ENCODE results near the gene SEPTIN2. TPM values are rescaled to one million over a fixed set of nuclear protein-coding genes. Genes with fewer than 3 reads are reported as not detected.
"Not testable (repeated sequence)": the region's sequence is repeated elsewhere in the genome, so short reads cannot be mapped to it uniquely, and the experiment has no call there.

Gene SEPTIN2
- total and polyA plus RNA-seq, 11 donors: 91.2 to 237 (median 199) TPM

GRCh38 chr2:241274127-241274526 is 41.6 kb upstream of the SEPTIN2 start:
- DNase-seq (no peak), ATAC-seq (no peak)
- Histone ChIP-seq H3K4me3 (no peak overlapping the region), H3K27me3 (no peaks in the 10 kb centered on the region), H3K9me3 (peaks cover 0 to 9% (median 0%) of the 10 kb centered on the region in 12 donors), H3K27ac (no peak overlapping the region), H3K36me3 (peaks cover 0 to under 1% (median 0%) of the 10 kb centered on the region in 9 donors), H3K4me1 (peaks cover 0 to 34% (median 28%) of the 10 kb centered on the region in 12 donors)
- TF ChIP-seq CTCF (IDR thresholded peaks at IDR 0.05) (no peak), POLR2A (IDR thresholded peaks at IDR 0.05) (no peak)
- WGBS, 4 donors: 84 to 90% (median 90%) methylated on average over 5 of the region's 5 CpGs
- intact Hi-C loops (cut with DNase I): loop anchor here in 7 of 10 donors (1.0 to 5.0 kb wide), 5 partner anchors 33 to 83 kb away; partner anchors contain the start of genes HDLBP (in 4 of the 7), SEPTIN2 (in 4 of the 7) and FARP2 (in 1 of the 7)

DNA sequence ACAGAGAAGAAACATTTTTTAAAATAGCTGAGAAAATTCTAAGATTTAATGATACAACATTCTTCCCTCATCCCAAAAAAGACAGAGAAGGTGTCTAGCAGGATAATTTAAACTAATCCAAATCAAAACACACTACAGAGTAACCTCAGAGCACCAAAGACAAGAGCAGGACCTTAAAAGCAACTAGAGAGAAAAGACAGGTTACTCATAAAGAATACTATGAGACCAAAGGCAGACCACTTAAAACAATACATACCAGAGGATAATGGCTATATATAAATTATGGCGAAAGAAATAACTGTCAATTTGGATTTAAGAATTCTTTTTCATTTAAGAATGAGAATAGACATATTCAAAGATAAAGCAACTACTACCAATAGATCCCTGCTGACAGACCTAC is 40.2 kb upstream of the SEPTIN2 start:
- Histone ChIP-seq H3K4me1 (peaks cover 0 to 29% (median 21%) of the 10 kb centered on the region in 12 donors), H3K9me3 (peaks cover 0 to 9% (median 0%) of the 10 kb centered on the region in 12 donors), H3K27me3 (no peaks in the 10 kb centered on the region), H3K27ac (no peak overlapping the region), H3K36me3 (no peaks in the 10 kb centered on the region), H3K4me3 (no peak overlapping the region)
- intact Hi-C loops (cut with DNase I): loop anchor here in 1 of 10 donors (2.0 kb wide), 1 partner anchor 39 kb away; the partner anchor contains the start of genes HDLBP and SEPTIN2
- no peak for TF ChIP-seq POLR2A (IDR thresholded peaks at IDR 0.05)
- TF ChIP-seq CTCF (IDR thresholded peaks at IDR 0.05): no peak
- ATAC-seq (no peak), DNase-seq (no peak)
- WGBS, 4 donors: 96 to 100% (median 99%) methylated on average over 1 of the region's 1 CpG

GRCh38 chr2:241275910-241276309 is 39.8 kb upstream of the SEPTIN2 start:
- Histone ChIP-seq H3K27ac (no peak overlapping the region), H3K4me1 (peaks cover 0 to 27% (median 17%) of the 10 kb centered on the region in 12 donors), H3K4me3 (no peak overlapping the region), H3K27me3 (no peaks in the 10 kb centered on the region), H3K36me3 (no peaks in the 10 kb centered on the region), H3K9me3 (peaks cover 0 to 9% (median 0%) of the 10 kb centered on the region in 12 donors)
- DNase-seq (no peak), ATAC-seq (no peak)
- TF ChIP-seq CTCF (IDR thresholded peaks at IDR 0.05) (no peak), POLR2A (IDR thresholded peaks at IDR 0.05) (no peak)
- intact Hi-C loops (cut with DNase I): loop anchor here in 1 of 10 donors (2.0 kb wide), 1 partner anchor 39 kb away; the partner anchor contains the start of genes HDLBP and SEPTIN2
- WGBS, 4 donors: 94 to 100% (median 97%) methylated on average over 1 of the region's 1 CpG

- WGBS, 4 donors: 95 to 98% (median 97%) methylated on average over 7 of the region's 7 CpGs
- H3K4me1 ChIP-seq: peaks cover 0 to 16% (median 9%) of the 10 kb centered on the region in 12 donors
- DNase-seq; H3K27me3 ChIP-seq; H3K36me3 ChIP-seq; ATAC-seq; H3K9me3 ChIP-seq; intact Hi-C loops (cut with DNase I); H3K4me3 ChIP-seq; H3K27ac ChIP-seq: not testable (repeated sequence)
Measured at GRCh38 chr2:241278306-241278705, 37.4 kb upstream of the SEPTIN2 start.

GRCh38 chr2:241279413-241279812 is 36.3 kb upstream of the SEPTIN2 start:
- Histone ChIP-seq H3K9me3 (peaks cover 0 to 9% (median 0%) of the 10 kb centered on the region in 12 donors), H3K4me1 (peaks cover 0 to 14% (median 5%) of the 10 kb centered on the region in 12 donors), H3K36me3 (no peaks in the 10 kb centered on the region), H3K27ac (no peak overlapping the region), H3K4me3 (no peak overlapping the region), H3K27me3 (no peaks in the 10 kb centered on the region)
- ATAC-seq (peak in 2 of 4 donors; percentile 49 to 64), DNase-seq (no peak)
- intact Hi-C loops (cut with DNase I): no loop called here
- WGBS, 4 donors: 63 to 71% (median 69%) methylated on average over 8 of the region's 8 CpGs
- TF ChIP-seq POLR2A (IDR thresholded peaks at IDR 0.05) (no peak), CTCF (IDR thresholded peaks at IDR 0.05) (no peak)

Measured in heart left ventricle (tissue), 16 donors.